ENCODE data around the gene METTL22.

The METTL22 gene

DNA sequence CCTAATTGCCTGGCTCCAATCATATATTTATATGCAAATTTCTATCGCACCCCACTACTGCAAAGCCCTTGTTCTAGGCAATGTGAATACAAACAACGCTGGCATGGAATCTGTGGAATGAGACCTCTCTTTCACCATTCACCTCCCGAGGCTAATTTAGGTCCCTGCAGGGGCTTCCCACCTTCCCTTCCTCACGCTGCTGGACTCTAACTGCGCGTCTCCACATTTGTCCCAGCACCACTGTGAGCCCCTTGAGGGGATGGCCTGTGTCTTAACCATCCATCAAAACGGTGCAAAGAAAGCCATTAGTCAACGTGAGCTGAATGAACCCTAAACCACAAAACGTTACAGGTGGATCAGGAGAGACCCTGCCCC is 32.8 kb upstream of the METTL22 start:
- Mint-ChIP-seq H3K9me3 (peaks cover 2% of the 10 kb centered on the region), H3K36me3 (no peaks in the 10 kb centered on the region), H3K27me3 (peaks cover 17% of the 10 kb centered on the region), H3K27ac (no peak overlapping the region), H3K4me3 (no peak overlapping the region), H3K4me1 (peaks cover 10% of the 10 kb centered on the region)
- no peak for ATAC-seq

DNA sequence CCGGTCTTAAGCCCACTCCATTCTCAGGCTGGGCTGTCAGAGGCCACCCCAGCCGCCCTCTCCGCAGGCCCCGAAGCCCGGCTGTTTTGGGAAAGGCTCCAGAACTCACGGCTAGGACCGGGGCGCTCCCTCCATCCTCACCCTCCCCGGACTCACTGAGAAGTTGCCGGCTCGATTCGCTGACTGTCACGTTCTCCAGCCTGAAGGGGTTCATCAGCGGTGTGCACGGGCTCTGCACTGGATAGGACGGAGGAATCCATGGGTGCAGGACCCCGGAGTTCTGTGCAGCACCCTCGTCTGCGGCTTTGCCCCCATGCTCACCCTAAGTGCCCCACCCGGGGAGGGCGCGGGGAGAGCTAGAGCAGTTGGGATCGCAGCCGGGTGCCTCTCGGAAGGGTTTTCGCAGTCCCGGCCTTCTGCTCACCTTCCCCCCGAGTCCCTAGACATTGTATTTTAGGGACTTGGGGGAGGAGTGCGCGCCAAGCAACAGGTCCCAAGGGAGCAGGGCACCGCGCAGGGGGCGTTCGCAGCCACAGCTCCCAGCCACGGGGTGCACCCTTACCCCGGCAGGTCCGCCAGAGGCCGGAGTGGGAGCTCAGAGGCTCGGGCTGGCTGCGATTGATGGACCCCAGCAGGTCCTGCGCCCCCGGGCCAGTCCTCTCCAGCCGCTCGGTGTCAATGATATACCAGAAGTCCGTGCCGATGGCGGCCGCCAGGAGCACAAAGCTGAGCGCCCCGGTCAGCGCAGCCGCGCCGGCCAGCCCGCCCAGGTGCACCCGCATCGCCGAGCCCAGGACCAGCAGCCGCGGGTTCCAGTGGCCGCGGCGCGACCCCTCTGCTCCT is 32.2 kb upstream of the METTL22 start:
- H3K4me1 Mint-ChIP-seq: peaks cover 12% of the 10 kb centered on the region
- peaks cover 19% of the 10 kb centered on the region for H3K27me3 Mint-ChIP-seq
- H3K4me3 Mint-ChIP-seq: peak overlapping the region; percentile 27
- H3K27ac Mint-ChIP-seq: no peak overlapping the region
- ATAC-seq: no peak
- H3K9me3 Mint-ChIP-seq: peaks cover under 1% of the 10 kb centered on the region
- no peaks in the 10 kb centered on the region for H3K36me3 Mint-ChIP-seq

DNA sequence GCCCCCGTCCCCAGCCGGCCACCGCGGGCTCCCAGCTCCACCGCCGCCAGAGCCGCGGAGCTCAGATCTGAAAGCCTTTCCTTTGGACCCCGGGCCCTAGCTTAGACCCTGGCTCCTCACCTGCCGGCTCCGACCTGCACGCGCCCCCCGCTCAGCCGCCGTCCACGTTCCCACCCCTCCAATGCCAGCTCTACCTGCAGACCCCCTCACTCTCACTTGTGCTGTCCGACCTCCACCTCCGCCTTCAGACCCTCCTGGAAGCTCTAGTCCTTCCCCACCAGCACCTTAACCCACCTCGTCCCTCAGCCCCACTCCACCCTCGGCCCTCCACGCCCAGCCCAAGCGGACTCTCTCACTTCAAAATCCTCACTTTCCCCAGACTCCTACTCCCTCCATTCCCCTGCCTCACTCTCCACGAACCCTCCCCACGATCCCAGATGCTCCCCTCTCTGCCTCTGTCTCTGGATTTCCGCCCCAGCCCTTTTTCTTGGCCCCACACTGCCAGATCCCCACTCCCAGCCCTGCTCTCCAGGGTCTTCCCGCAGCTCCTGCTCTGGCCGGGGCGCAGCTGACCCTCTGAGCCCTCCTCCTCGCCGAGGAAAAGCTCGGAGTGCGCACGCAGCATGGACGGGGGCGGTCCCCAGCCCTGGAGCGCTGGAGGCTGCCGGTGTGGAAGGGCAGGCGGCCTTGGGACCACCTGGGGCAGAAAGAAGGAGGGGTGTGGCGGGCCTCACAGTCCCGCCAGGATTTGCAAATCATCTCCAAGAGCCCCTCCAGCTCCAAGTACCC is 31.4 kb upstream of the METTL22 start, which contains the start of gene TMEM114:
TSS of gene TMEM114 (minus strand) at position 612 of the 789 bp plus-strand sequence. CDS start 673 bp downstream, outside the sequence.
- peaks cover 17% of the 10 kb centered on the region for H3K4me1 Mint-ChIP-seq
- H3K27me3 Mint-ChIP-seq: peaks cover 24% of the 10 kb centered on the region
- H3K36me3 Mint-ChIP-seq: peaks cover 4% of the 10 kb centered on the region
- peak within 1 kb of the TSS; percentile 29 for H3K4me3 Mint-ChIP-seq
- H3K27ac Mint-ChIP-seq: no peak within 1 kb of the TSS
- no peak for ATAC-seq
- H3K9me3 Mint-ChIP-seq: peaks cover 2% of the 10 kb centered on the region

DNA sequence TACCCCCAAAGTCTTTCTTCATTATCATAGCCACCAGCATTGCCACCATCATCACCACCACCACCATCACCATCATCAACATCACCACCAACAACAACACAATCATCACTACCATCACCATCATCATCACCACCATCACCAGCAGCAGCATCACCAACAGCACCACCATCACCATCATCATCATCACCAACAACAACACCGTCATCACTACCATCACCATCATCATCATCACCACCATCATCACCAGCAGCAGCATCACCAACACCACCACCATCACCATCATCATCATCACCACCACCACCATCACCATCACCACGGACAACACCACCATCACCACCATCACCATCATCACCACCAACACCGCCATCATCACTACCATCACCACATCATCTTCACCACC is 30.7 kb upstream of the METTL22 start:
- no peak overlapping the region for H3K27ac Mint-ChIP-seq
- H3K4me1 Mint-ChIP-seq: peaks cover 17% of the 10 kb centered on the region
- peaks cover 4% of the 10 kb centered on the region for H3K36me3 Mint-ChIP-seq
- no peak overlapping the region for H3K4me3 Mint-ChIP-seq
- ATAC-seq: no peak
- H3K9me3 Mint-ChIP-seq: peaks cover 2% of the 10 kb centered on the region
- peaks cover 20% of the 10 kb centered on the region for H3K27me3 Mint-ChIP-seq

DNA sequence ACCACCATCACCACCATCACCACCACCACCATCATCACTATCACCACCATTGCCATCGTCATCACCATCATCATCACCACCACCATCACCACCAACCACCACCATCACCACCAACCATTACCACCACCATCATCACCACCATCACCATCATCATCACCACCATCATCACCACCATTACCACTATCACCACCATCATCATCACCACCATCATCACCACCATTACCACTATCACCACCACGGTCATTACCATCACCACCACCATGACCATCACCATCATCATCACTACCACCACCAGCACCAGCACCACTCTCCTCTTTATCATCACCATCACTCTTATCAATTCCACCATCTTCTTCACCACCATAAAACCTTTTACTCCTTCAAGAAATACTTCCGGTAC is 30.0 kb upstream of the METTL22 start:
- Mint-ChIP-seq H3K27ac (no peak overlapping the region), H3K4me1 (peaks cover 17% of the 10 kb centered on the region), H3K9me3 (peaks cover 6% of the 10 kb centered on the region), H3K36me3 (peaks cover 4% of the 10 kb centered on the region), H3K4me3 (no peak overlapping the region), H3K27me3 (peaks cover 20% of the 10 kb centered on the region)
- no peak for ATAC-seq

DNA sequence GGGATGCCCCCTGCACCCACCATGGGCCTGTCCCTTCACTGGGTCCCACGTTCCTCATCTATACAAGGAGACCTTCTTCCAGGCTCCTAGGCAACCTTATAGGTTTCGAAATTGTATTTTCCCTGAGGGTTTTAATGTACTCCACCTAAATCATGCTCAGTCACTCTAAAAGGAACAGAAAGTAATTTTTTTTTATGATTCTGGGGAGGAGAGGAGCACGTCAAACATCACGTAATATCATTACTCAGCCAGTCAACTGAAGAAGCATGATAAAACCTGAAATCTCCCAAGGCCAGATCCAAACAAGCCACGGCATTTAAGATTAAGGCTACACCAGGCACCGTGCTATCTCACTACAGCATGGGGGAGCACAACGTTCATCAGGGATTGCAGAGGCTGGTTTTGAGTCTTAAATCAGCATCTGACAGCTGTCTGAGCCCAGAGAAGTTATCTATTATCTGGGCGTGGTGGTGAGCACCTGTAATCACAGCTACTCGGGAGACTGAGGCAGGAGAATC is 27.3 kb upstream of the METTL22 start:
- Mint-ChIP-seq H3K4me3 (no peak overlapping the region), H3K36me3 (peaks cover 4% of the 10 kb centered on the region), H3K9me3 (peaks cover 10% of the 10 kb centered on the region), H3K27me3 (peaks cover 9% of the 10 kb centered on the region), H3K27ac (peak overlapping the region; percentile 76), H3K4me1 (peaks cover 9% of the 10 kb centered on the region)
- ATAC-seq: peak; percentile 82

DNA sequence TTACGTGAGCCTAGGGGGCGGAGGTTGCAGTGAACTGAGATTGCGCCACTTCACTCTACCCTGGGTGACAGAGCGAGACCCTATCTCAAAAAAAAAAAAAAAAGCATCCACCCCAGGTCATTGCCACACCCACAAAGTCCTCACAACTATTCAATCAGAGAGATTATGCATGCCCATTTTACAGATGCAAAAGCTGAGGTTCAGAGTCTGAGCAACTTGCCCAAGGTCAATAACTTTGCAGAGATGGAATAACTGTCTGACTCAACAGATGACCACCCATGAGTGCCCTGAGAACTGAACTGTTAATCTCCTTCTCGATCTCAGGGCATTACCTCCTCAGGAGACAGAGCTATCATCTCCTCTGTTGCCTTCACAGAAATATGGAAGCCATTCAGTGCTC is 25.7 kb upstream of the METTL22 start:
- Mint-ChIP-seq H3K4me3 (no peak overlapping the region), H3K36me3 (peaks cover 4% of the 10 kb centered on the region), H3K4me1 (peaks cover 7% of the 10 kb centered on the region), H3K27ac (no peak overlapping the region), H3K27me3 (peaks cover 9% of the 10 kb centered on the region), H3K9me3 (peaks cover 10% of the 10 kb centered on the region)
- ATAC-seq: no peak

DNA sequence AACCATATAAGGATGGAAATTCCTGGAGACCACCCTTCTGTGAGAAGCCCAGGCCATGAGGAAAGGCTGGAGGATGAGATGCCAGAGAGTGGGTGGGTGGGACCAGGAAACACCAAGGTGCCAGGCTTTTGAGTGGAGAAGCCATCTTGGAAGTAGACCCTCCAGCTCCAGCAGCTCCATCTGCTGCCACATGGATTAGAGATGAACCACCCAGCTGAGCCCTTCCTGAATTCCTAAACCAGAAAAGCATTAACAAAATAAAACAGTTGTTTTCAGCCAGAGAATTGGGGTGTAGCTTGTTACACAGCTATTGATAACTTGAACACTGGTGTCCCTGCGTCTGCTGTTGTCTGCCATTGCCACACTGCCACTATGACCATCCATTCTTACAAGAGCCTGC is 24.9 kb upstream of the METTL22 start:
- Mint-ChIP-seq H3K27ac (no peak overlapping the region), H3K9me3 (peaks cover 10% of the 10 kb centered on the region), H3K4me1 (peaks cover 7% of the 10 kb centered on the region), H3K4me3 (no peak overlapping the region), H3K36me3 (peaks cover 4% of the 10 kb centered on the region), H3K27me3 (peaks cover 9% of the 10 kb centered on the region)
- no peak for ATAC-seq

DNA sequence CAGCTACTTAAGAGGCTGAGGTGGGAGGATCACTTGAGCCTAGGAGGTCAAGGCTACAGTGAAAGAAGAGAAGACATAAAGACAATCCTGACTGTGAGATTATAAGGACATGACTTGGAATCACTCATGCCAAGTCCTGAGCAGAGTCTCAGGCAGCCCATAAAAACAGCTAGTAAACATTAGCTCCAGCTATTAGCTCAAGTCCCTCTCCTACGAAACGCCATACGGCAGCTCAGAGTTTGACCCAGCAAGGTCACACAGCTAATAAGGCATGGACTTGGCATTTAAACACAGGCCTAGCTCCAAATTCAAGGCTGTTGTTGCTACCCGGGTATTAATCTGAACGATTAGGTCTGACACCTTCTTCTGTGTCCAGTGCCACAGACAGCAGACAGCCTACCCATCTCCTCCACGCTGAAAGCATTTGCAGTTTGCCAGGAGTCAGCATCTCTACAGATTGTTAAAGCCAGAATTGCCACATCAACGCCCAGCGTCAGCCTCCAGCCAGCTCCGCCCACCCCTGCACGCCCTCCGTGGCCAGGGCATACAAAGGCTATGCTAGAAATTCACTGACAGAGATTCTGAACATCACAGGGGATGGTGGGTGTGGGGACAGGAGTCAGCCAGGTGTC is 21.2 kb upstream of the METTL22 start:
- no peak overlapping the region for H3K4me3 Mint-ChIP-seq
- no peak overlapping the region for H3K27ac Mint-ChIP-seq
- H3K9me3 Mint-ChIP-seq: peaks cover 11% of the 10 kb centered on the region
- ATAC-seq: no peak
- H3K27me3 Mint-ChIP-seq: no peaks in the 10 kb centered on the region
- no peaks in the 10 kb centered on the region for H3K4me1 Mint-ChIP-seq
- no peaks in the 10 kb centered on the region for H3K36me3 Mint-ChIP-seq

DNA sequence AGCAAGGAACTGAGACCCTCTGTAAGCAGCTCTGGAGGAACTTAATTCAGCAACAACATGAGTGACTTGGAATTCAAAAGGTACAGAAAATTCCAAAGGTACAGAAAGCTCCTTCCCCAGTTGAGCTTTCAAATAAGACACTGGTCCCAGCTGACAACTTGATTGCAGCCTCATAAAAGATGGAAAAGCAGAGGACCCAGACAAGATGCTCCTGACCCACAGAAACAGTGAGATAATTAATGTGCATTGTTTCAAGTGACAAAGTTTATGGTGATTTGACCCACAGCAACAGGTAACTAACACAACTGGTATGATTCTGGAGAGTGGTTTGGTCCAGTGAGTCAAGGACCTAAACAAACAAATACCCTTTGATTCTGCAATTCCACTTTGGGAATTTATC is 15.9 kb upstream of the METTL22 start:
- no peak for ATAC-seq
- H3K9me3 Mint-ChIP-seq: peaks cover 3% of the 10 kb centered on the region
- no peaks in the 10 kb centered on the region for H3K4me1 Mint-ChIP-seq
- peaks cover 9% of the 10 kb centered on the region for H3K27me3 Mint-ChIP-seq
- no peaks in the 10 kb centered on the region for H3K36me3 Mint-ChIP-seq
- H3K4me3 Mint-ChIP-seq: no peak overlapping the region
- no peak overlapping the region for H3K27ac Mint-ChIP-seq

DNA sequence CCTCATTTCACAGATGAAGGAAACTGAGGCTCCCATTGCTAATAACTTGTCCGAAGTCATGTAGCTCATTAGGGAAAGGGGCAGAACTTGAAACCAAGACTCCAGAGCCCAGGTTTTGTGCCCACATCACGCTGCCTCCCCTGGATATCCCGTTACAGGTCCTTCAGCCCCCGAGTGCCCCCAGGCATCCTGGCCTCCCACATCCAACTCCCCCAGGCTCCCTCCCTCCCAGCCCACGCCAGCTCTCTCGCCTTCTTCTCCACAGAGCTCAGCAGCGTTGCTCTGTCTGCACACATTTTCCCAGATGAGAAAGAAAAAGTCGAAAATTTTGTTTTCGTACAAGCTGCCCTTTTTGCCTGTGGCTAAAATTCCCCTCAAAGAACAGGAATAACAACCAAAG is 14.3 kb upstream of the METTL22 start:
- Mint-ChIP-seq H3K9me3 (no peaks in the 10 kb centered on the region), H3K4me3 (no peak overlapping the region), H3K4me1 (no peaks in the 10 kb centered on the region), H3K36me3 (no peaks in the 10 kb centered on the region), H3K27me3 (peaks cover 18% of the 10 kb centered on the region), H3K27ac (no peak overlapping the region)
- ATAC-seq: no peak

DNA sequence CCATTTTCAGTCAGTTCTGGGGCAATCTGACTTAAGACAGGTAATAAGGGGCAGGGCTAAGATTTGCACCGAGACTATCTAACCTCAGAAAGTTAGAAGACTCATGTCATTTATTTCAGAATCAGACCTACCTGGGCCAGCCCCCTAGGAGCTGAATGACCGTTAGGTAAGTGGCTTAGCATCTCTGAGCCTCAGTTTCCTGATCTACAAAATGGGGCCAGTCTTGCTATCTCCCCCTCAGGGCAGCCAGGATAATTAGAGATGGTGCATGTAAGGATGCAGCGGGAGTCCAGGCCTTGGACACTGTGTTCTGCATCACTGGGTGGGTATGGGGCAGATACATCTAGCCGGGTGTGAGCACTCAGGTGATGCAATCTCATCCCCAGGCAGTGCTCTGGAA is 10.4 kb upstream of the METTL22 start:
- no peak overlapping the region for H3K4me3 Mint-ChIP-seq
- no peak for ATAC-seq
- H3K27ac Mint-ChIP-seq: no peak overlapping the region
- peaks cover 20% of the 10 kb centered on the region for H3K27me3 Mint-ChIP-seq
- no peaks in the 10 kb centered on the region for H3K36me3 Mint-ChIP-seq
- no peaks in the 10 kb centered on the region for H3K4me1 Mint-ChIP-seq
- no peaks in the 10 kb centered on the region for H3K9me3 Mint-ChIP-seq

DNA sequence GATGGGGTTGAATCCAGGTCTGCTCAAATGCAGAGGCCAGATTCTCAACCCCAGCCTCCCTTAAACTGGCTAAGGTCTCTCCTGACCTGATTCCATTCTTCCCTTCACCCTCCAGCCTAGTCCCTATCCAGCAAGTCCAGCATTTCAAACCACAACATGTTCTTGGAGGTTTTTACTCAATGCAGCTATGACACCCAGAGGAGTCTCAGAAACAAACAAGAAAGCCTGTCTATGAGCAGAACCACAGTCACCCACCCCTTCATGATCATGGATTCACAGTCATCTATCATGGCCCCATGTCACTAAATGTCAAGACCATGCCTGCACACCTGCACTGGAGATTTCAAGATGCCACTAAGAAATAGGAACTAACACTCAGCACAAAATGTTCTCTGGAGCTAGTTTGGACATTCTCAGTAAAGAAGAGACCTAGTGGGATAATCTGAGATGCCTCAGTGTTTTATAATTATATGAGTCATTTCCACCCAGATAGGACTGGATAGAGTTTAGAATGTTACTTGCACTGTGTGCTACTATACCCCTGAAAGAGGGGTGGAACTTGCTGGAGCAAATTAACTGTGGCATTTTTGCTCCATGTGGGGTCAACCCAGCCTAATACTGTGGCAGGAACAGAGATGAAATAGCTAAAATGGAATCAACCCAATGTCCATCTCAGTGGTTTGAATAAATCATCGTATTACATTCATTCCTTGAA is 9.5 kb upstream of the METTL22 start:
- no peaks in the 10 kb centered on the region for H3K9me3 Mint-ChIP-seq
- no peak overlapping the region for H3K4me3 Mint-ChIP-seq
- no peak for ATAC-seq
- peaks cover 29% of the 10 kb centered on the region for H3K27me3 Mint-ChIP-seq
- no peaks in the 10 kb centered on the region for H3K4me1 Mint-ChIP-seq
- no peak overlapping the region for H3K27ac Mint-ChIP-seq
- no peaks in the 10 kb centered on the region for H3K36me3 Mint-ChIP-seq

DNA sequence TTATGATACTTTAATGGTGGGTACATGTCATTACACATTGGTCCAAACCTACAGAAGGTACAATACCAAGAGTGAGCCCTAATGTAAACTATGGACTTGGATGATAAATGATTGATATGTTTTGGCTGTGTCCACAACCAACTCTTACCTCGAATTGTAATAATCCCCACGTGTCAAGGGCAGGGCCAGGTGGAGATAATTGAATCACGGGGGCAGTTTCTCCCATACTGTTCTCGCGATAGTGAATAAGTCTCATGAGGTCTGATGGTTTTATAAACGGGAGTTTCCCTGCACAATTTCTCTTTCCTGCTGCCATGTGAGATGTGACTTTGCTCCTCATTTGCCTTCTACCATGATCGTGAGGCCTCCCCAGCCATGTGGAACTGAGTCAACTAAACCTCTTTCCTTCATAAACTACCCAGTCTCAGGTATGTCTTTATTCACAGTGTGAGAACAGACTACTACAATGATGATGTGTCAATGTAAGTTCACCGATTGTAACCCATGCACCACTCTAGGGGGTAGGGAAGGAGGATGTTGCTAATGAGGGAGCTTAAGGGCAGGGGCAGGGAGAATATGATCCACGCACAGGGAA is 7.0 kb upstream of the METTL22 start:
- Mint-ChIP-seq H3K9me3 (no peaks in the 10 kb centered on the region), H3K27ac (no peak overlapping the region), H3K36me3 (no peaks in the 10 kb centered on the region), H3K27me3 (peaks cover 35% of the 10 kb centered on the region), H3K4me3 (no peak overlapping the region), H3K4me1 (peaks cover 14% of the 10 kb centered on the region)
- ATAC-seq: no peak
